K562 (cell line): ENCODE data around the gene ITGA11. TPM values are rescaled to one million over a fixed set of nuclear protein-coding genes. Genes with fewer than 3 reads are reported as not detected.

Experiments used
- ATAC-seq: fragments of 200-7000 bp; cut with Tn5 transposase; 3 replicates; pipeline ENCODE4 v1.9.1; 2020; ENCODE audit warnings: moderate library complexity
- BruUV-seq: library from RNA; stranded (reverse); fragments of 400-500 nt; replicated peaks from 2 replicates; lab custom pipeline; 2021; lab: Mats Ljungman, UMichigan
- CTCF ChIA-PET: fragments of 300-600 bp; formaldehyde crosslinking; extraction: SDS; loops from one replicate; lab custom pipeline; 2021; ENCODE audit warnings: low intra/inter-chr PET ratio; lab: Yijun Ruan, JAX
- POLR2A ChIA-PET: fragments of 300-600, 350-650 bp; sonication (Branson Sonifier 250); formaldehyde crosslinking; extraction: SDS; loops from one replicate; lab custom pipeline; 2021; ENCODE audit warnings: antibody characterized with exemption, inconsistent platforms; lab: Yijun Ruan, JAX
- DNase-seq, 4 experiments: peaks; one replicate each; pipeline versions ENCODE4 v3.0.0 to v3.0.0-alpha.2; 2011 to 2018; ENCODE audit warnings: low spot score in 3 of 4, mixed read lengths in 3 of 4; ENCODE audit errors: extremely low read depth in 1 of 4
- FAIRE-seq: peaks from 2 replicates; lab custom pipeline; 2011; peaks lifted over from hg19 to GRCh38; lab: Jason Lieb, UNC
- H2AFZ ChIP-seq: 2 replicates; pipeline ENCODE4 v1.6.0; 2011; ENCODE audit warnings: low read depth, low read length, control low read depth, inconsistent platforms
- H3K27ac ChIP-seq: fragments of 200-600 bp; 3 replicates; pipeline ENCODE4 v1.8.0; 2011; ENCODE audit warnings: low read depth, mild to moderate bottlenecking, control low read depth, inconsistent platforms, low read length, moderate library complexity, mixed read lengths; ENCODE audit errors: extremely low read depth
- H3K27me3 ChIP-seq, 2 experiments: fragments of 300-600 bp in 1 of 2; 2 replicates in 1 of 2; 3 replicates in 1 of 2; pipeline versions ENCODE4 v1.6.0 to v1.8.0; 2011; ENCODE audit warnings: inconsistent platforms in 2 of 2, low read length in 2 of 2, mild to moderate bottlenecking in 1 of 2, mixed read lengths in 1 of 2, moderate library complexity in 1 of 2; ENCODE audit not compliant: control insufficient read depth in 2 of 2, insufficient read depth in 2 of 2
- H3K36me3 ChIP-seq: fragments of 300-600 bp; 3 replicates; pipeline ENCODE4 v1.8.0; 2011; ENCODE audit warnings: mild to moderate bottlenecking, low read length, inconsistent platforms; ENCODE audit not compliant: control insufficient read depth, insufficient read depth
- H3K4me1 ChIP-seq, 2 experiments: fragments of 200-600 bp in 1 of 2; replicated peaks in 1 of 2; 2 replicates in 1 of 2; 3 replicates in 1 of 2; pipeline versions ENCODE4 v1.5.1 to v1.8.0; 2011; ENCODE audit warnings: inconsistent platforms in 2 of 2, low read length in 2 of 2, mild to moderate bottlenecking in 1 of 2, mixed read lengths in 1 of 2, moderate library complexity in 1 of 2; ENCODE audit not compliant: control insufficient read depth in 2 of 2, insufficient read depth in 2 of 2
- H3K4me2 ChIP-seq: 2 replicates; pipeline ENCODE4 v1.6.1; 2011; ENCODE audit warnings: low read length, control low read depth, inconsistent platforms, mixed read lengths; ENCODE audit not compliant: insufficient read depth
- H3K4me3 ChIP-seq: fragments of 200-600 bp; sonication (generic), shearing (Covaris generic); 2 replicates; pipeline ENCODE4 v1.5.1; 2016; ENCODE audit warnings: control low read depth, inconsistent platforms
- H3K79me2 ChIP-seq: fragments of 200-600 bp; 3 replicates; pipeline ENCODE4 v1.8.0; 2011; ENCODE audit warnings: low read length, inconsistent platforms; ENCODE audit not compliant: control insufficient read depth, insufficient read depth
- H3K9ac ChIP-seq, 2 experiments: 2 replicates each; pipeline versions ENCODE4 v1.6.0 to v1.6.1; 2011; ENCODE audit warnings: low read depth in 2 of 2, low read length in 2 of 2, control low read depth in 1 of 2, inconsistent platforms in 1 of 2, mild to moderate bottlenecking in 1 of 2, mixed read lengths in 1 of 2; ENCODE audit not compliant: insufficient read depth in 1 of 2
- H3K9me1 ChIP-seq: one replicate; pipeline ENCODE4 v1.6.0; 2011; ENCODE audit warnings: inconsistent platforms, mild to moderate bottlenecking, low read length, moderate library complexity; ENCODE audit not compliant: control insufficient read depth, insufficient read depth
- H3K9me3 ChIP-seq: replicated peaks from 2 replicates; pipeline ENCODE4 v1.5.1; 2011; ENCODE audit warnings: low read depth, low read length, inconsistent platforms; ENCODE audit not compliant: control insufficient read depth, insufficient read depth
- H4K20me1 ChIP-seq: replicated peaks from 2 replicates; pipeline ENCODE4 v1.6.1; 2011; ENCODE audit warnings: low read length, inconsistent platforms, mixed read lengths; ENCODE audit not compliant: control insufficient read depth, insufficient read depth
- PRDM10 ChIP-seq: fragments of 450-650 bp; IDR thresholded peaks from 2 replicates; pipeline ENCODE4 v1.6.1; 2018; ENCODE audit not compliant: partially characterized antibody
- ZNF75A ChIP-seq: fragments of 450-650 bp; formaldehyde crosslinking; IDR thresholded peaks from 2 replicates; pipeline ENCODE4 v1.4.0; 2020; ENCODE audit warnings: mild to moderate bottlenecking
- WGBS: fragments of 100-300 bp; shearing (Covaris generic); methylation state at CpG from one replicate; pipeline ENCODE4 v1.1.6; 2016; ENCODE audit warnings: low coverage, mixed read lengths; ENCODE audit not compliant: insufficient coverage; ENCODE audit errors: missing lambda C conversion rate; 5-methylcytosine and 5-hydroxymethylcytosine counted together
- in situ Hi-C: fragments of 300-500 bp; cut with MboI; formaldehyde crosslinking; loops from 4 replicates; pipeline ENCODE4 v1.15.0; 2018; ENCODE audit warnings: inconsistent platforms, mixed read lengths
- intact Hi-C: fragments of 100-400 bp; cut with micrococcal nuclease; formaldehyde crosslinking; loops from 2 replicates; pipeline ENCODE4 v1.14.2; 2022
- polyA plus RNA-seq, 8 experiments: library from polyadenylated mRNA; depleted of rRNA in 4 of 8; stranded (reverse) in 5 of 8; unstranded in 3 of 8; fragments of >200 nt; fragmentation: Nextera tagmentation in 2 of 8; fragmentation: Illumina TruSeq in 1 of 8; extraction: Ambion mirVana in 2 of 8; extraction: Trizol in 1 of 8; gene quantifications; 2 replicates each; pipeline versions ENCODE4 v1.2.1 to v1.2.3, GENCODE V29; 2011 to 2014; ENCODE audit warnings: inconsistent platforms in 1 of 8, missing spikeins in 1 of 8
- total RNA-seq, 7 experiments: library from RNA; depleted of rRNA in 6 of 7; stranded (reverse); fragments of >200 nt in 6 of 7; fragmentation: Illumina TruSeq in 2 of 7; extraction: Trizol in 2 of 7; gene quantifications; 2 replicates each; pipeline versions ENCODE4 v1.2.1 to v1.2.3, GENCODE V29; 2011 to 2021; ENCODE audit warnings: low replicate concordance in 1 of 7

The ITGA11 gene
- total and polyA plus RNA-seq, 9 of the 15 experiments (the other 6 are each of a cell fraction or from before 2014, with no cell fraction given), result 0.01 TPM; not detected in 8

GRCh38 chr15:68341760-68342725 lies 89.9 kb downstream of the ITGA11 start:
- intact Hi-C loops (no loop called here), in situ Hi-C loops (no loop called here)
- no peak overlapping the region for H3K9ac ChIP-seq
- no peaks in the 10 kb centered on the region for H3K36me3 ChIP-seq
- WGBS, result 2% methylated on average over 17 of the region's 17 CpGs
- no peaks in the 10 kb centered on the region for H3K9me3 ChIP-seq
- H2AFZ ChIP-seq, result no peak overlapping the region
- H3K27ac ChIP-seq, result no peak overlapping the region
- ATAC-seq (peak; percentile 40), DNase-seq (no peak), FAIRE-seq (no peak)
- POLR2A ChIA-PET, result interaction anchor here (0.6 to 1.6 kb wide), 2 partner anchors 23 to 25 kb away, joined by 3 to 5 read pairs; no protein-coding TSS in a partner anchor
- no peaks in the 10 kb centered on the region for H3K79me2 ChIP-seq
- TF ChIP-seq PRDM10 (peak; percentile 30), ZNF75A (CRISPR knock-in tag) (no peak)
- CTCF ChIA-PET, result no interaction called here
- no TSS peak for BruUV-seq
- H3K9me1 ChIP-seq, result no peaks in the 10 kb centered on the region
- H3K27me3 ChIP-seq, result peaks cover 41 to 86% of the 10 kb centered on the region in 2 experiments
- no peak overlapping the region for H3K4me2 ChIP-seq
- no peaks in the 10 kb centered on the region for H3K4me1 ChIP-seq
- H3K4me3 ChIP-seq, result no peak overlapping the region
- 0 out of 2 replicates have a peak, but pooled peaks cover 6% of the 10 kb centered on the region for H4K20me1 ChIP-seq
